SK-N-SH (cell line): Measurements from ENCODE around the gene UNC45A. TPM values are rescaled to one million over a fixed set of nuclear protein-coding genes. Genes with fewer than 3 reads are reported as not detected.

Source experiments
- CTCF ChIA-PET: fragments of 300-600, 350-600 bp; formaldehyde crosslinking; extraction: SDS; loops from one replicate; lab custom pipeline; 2021; lab: Yijun Ruan, JAX
- POLR2A ChIA-PET: fragments of 350-600 bp; sonication (Branson Sonifier 250); formaldehyde crosslinking; extraction: SDS; loops from one replicate; lab custom pipeline; 2020; ENCODE audit warnings: antibody characterized with exemption, inconsistent platforms; lab: Yijun Ruan, JAX
- DNase-seq: peaks from one replicate; pipeline ENCODE4 v3.0.0; 2012
- H2AFZ ChIP-seq: fragments of 200-600 bp; sonication (generic); 2 replicates; pipeline ENCODE4 v1.8.1; 2016; ENCODE audit warnings: antibody characterized with exemption, mild to moderate bottlenecking, low read depth
- H3F3A ChIP-seq: fragments of 200-600 bp; sonication (generic); replicated peaks from 2 replicates; pipeline ENCODE3; 2016; ENCODE audit warnings: antibody characterized with exemption, mild to moderate bottlenecking; ENCODE audit not compliant: insufficient read depth
- H3K27ac ChIP-seq, 2 experiments: fragments of 200-500 bp in 1 of 2; fragments of 200-600 bp in 1 of 2; sonication (Bioruptor generic) in 1 of 2; sonication (generic), shearing (Covaris generic) in 1 of 2; 2 replicates each; pipeline versions ENCODE4 v1.5.1 to v1.6.1; 2014 to 2016; ENCODE audit warnings: low read depth in 2 of 2, inconsistent platforms in 1 of 2, low read length in 1 of 2, mild to moderate bottlenecking in 1 of 2, mixed read lengths in 1 of 2
- H3K27me3 ChIP-seq: fragments of 200-600 bp; sonication (generic), shearing (Covaris generic); 2 replicates; pipeline ENCODE4 v1.6.1; 2016; ENCODE audit warnings: mixed run types; ENCODE audit not compliant: insufficient read depth
- H3K36me3 ChIP-seq, 2 experiments: fragments of 200-500 bp in 1 of 2; fragments of 200-600 bp in 1 of 2; sonication (Bioruptor generic) in 1 of 2; sonication (generic) in 1 of 2; replicated peaks in 1 of 2; 2 replicates each; pipeline versions ENCODE3 to v1.5.1; 2014 to 2016; ENCODE audit warnings: low read length in 1 of 2, mild to moderate bottlenecking in 1 of 2; ENCODE audit not compliant: insufficient read depth in 2 of 2, control insufficient read depth in 1 of 2
- H3K4me1 ChIP-seq, 2 experiments: fragments of 200-500 bp in 1 of 2; fragments of 200-600 bp in 1 of 2; sonication (Bioruptor generic) in 1 of 2; sonication (generic), shearing (Covaris generic) in 1 of 2; 2 replicates each; pipeline versions ENCODE4 v1.5.1 to v1.6.1; 2014 to 2016; ENCODE audit warnings: low read depth in 1 of 2, low read length in 1 of 2, mixed run types in 1 of 2; ENCODE audit not compliant: insufficient read depth in 2 of 2, control insufficient read depth in 1 of 2
- H3K4me2 ChIP-seq: fragments of 200-600 bp; sonication (generic), shearing (Covaris generic); 2 replicates; pipeline ENCODE4 v1.6.1; 2017; ENCODE audit warnings: mixed run types
- H3K4me3 ChIP-seq, 2 experiments: fragments of 200-500 bp in 1 of 2; fragments of 200-600 bp in 1 of 2; sonication (Bioruptor generic) in 1 of 2; sonication (generic), shearing (Covaris generic) in 1 of 2; 2 replicates each; pipeline versions ENCODE4 v1.5.1 to v1.8.1; 2014 to 2016; ENCODE audit warnings: low read depth in 2 of 2, inconsistent platforms in 1 of 2, low read length in 1 of 2, mild to moderate bottlenecking in 1 of 2, mixed read lengths in 1 of 2, moderate library complexity in 1 of 2
- H3K79me2 ChIP-seq: fragments of 200-600 bp; sonication (generic); 2 replicates; pipeline ENCODE4 v1.8.1; 2017; ENCODE audit warnings: mild to moderate bottlenecking; ENCODE audit not compliant: insufficient read depth
- H3K9ac ChIP-seq: fragments of 200-600 bp; sonication (generic); 2 replicates; pipeline ENCODE4 v1.6.1; 2017; ENCODE audit warnings: mixed run types
- H3K9me2 ChIP-seq: fragments of 200-600 bp; sonication (generic); 2 replicates; pipeline ENCODE4 v1.6.1; 2017; ENCODE audit warnings: mixed run types
- H3K9me3 ChIP-seq: fragments of 200-600 bp; sonication (generic); 2 replicates; pipeline ENCODE4 v1.6.1; 2017; ENCODE audit warnings: mixed run types, mild to moderate bottlenecking, moderate library complexity
- H4K20me1 ChIP-seq: fragments of 200-600 bp; sonication (generic); 2 replicates; pipeline ENCODE4 v1.6.1; 2017; ENCODE audit warnings: mild to moderate bottlenecking, mixed run types; ENCODE audit not compliant: insufficient read depth
- EZH2phosphoT487 ChIP-seq: fragments of 200-600 bp; sonication (generic); IDR thresholded peaks from 2 replicates; pipeline ENCODE4 v1.6.1; 2017; ENCODE audit warnings: low read depth, mixed run types, mild to moderate bottlenecking, antibody characterized with exemption, moderate library complexity, borderline replicate concordance
- FOXJ3 ChIP-seq: sonication (generic); formaldehyde crosslinking; IDR thresholded peaks from 2 replicates; pipeline ENCODE4 v1.5.1; 2020; ENCODE audit warnings: mild to moderate bottlenecking, missing genetic modification reagents
- FOXM1 ChIP-seq: IDR thresholded peaks from 2 replicates; pipeline ENCODE4 v1.4.0; 2012; ENCODE audit warnings: low read depth, mild to moderate bottlenecking
- GABPA ChIP-seq: IDR thresholded peaks from 2 replicates; pipeline ENCODE4 v1.4.0; 2012; ENCODE audit warnings: low read depth, mild to moderate bottlenecking
- JUND ChIP-seq: IDR thresholded peaks from 2 replicates; pipeline ENCODE4 v1.4.0; 2012
- MAX ChIP-seq: IDR thresholded peaks from 2 replicates; pipeline ENCODE4 v1.4.0; 2012; ENCODE audit warnings: low read depth
- MEF2A ChIP-seq: IDR thresholded peaks from 2 replicates; pipeline ENCODE4 v1.4.0; 2012; ENCODE audit warnings: low read depth, borderline replicate concordance
- NFIC ChIP-seq: IDR thresholded peaks from 2 replicates; pipeline ENCODE4 v1.4.0; 2012; ENCODE audit warnings: borderline replicate concordance
- NRF1 ChIP-seq: IDR thresholded peaks from 2 replicates; pipeline ENCODE4 v1.6.1; 2012; ENCODE audit warnings: low read depth, mild to moderate bottlenecking, low read length
- POLR2AphosphoS5 ChIP-seq: IDR thresholded peaks from 2 replicates; pipeline ENCODE4 v1.6.1; 2012; ENCODE audit warnings: low read depth, low read length
- RAD21 ChIP-seq: IDR thresholded peaks from 2 replicates; pipeline ENCODE4 v1.6.1; 2012; ENCODE audit warnings: mild to moderate bottlenecking, low read length
- RCOR1 ChIP-seq: fragments of 150-350 bp; IDR thresholded peaks from 2 replicates; pipeline ENCODE4 v1.6.1; 2017; ENCODE audit warnings: antibody characterized with exemption, low read length
- RFX5 ChIP-seq: IDR thresholded peaks from 2 replicates; pipeline ENCODE4 v1.6.1; 2012; ENCODE audit warnings: mild to moderate bottlenecking, improper control_type of control experiment, low read length
- RXRA ChIP-seq: IDR thresholded peaks from 2 replicates; pipeline ENCODE4 v1.4.0; 2012; ENCODE audit warnings: low read depth, mild to moderate bottlenecking, borderline replicate concordance
- SIN3A ChIP-seq: IDR thresholded peaks from 2 replicates; pipeline ENCODE4 v1.6.1; 2012; ENCODE audit warnings: low read depth, mild to moderate bottlenecking, low read length, moderate library complexity, borderline replicate concordance
- TAF1 ChIP-seq: IDR thresholded peaks from 2 replicates; pipeline ENCODE4 v1.6.1; 2012; ENCODE audit warnings: low read depth, mild to moderate bottlenecking, low read length, moderate library complexity, borderline replicate concordance
- TEAD4 ChIP-seq: IDR thresholded peaks from 2 replicates; pipeline ENCODE4 v1.4.0; 2012; ENCODE audit warnings: mild to moderate bottlenecking, borderline replicate concordance; ENCODE audit not compliant: insufficient read depth
- YY1 ChIP-seq: IDR thresholded peaks from 2 replicates; pipeline ENCODE4 v1.4.0; 2012; ENCODE audit warnings: low read depth, mild to moderate bottlenecking
- ZBTB33 ChIP-seq: IDR thresholded peaks from 2 replicates; pipeline ENCODE4 v1.4.0; 2012; ENCODE audit warnings: low read depth, borderline replicate concordance
- WGBS: methylation state at CpG from one replicate; pipeline ENCODE4 v1.1.6; 2017; ENCODE audit warnings: low lambda C conversion rate; 5-methylcytosine and 5-hydroxymethylcytosine counted together
- polyA plus RNA-seq, 3 experiments: library from polyadenylated mRNA; depleted of rRNA; stranded (reverse); fragments of >200 nt; gene quantifications; 2 replicates each; pipeline ENCODE4 v1.2.3, GENCODE V29; 2012
- TF ChIP-seq, protein P1 (sequence below): IDR thresholded peaks from 2 replicates; pipeline ENCODE4 v1.4.0; 2012; ENCODE audit warnings: low read depth, borderline replicate concordance
- TF ChIP-seq, protein P2 (sequence below): fragments of 200-600 bp; sonication (generic); IDR thresholded peaks from 2 replicates; pipeline ENCODE4 v1.6.1; 2017; ENCODE audit warnings: antibody characterized with exemption, mild to moderate bottlenecking, moderate library complexity

Gene UNC45A
- polyA plus RNA-seq, 1 of the 3 experiments (the other 2 are of a cell fraction), result 85.1 TPM

DNA sequence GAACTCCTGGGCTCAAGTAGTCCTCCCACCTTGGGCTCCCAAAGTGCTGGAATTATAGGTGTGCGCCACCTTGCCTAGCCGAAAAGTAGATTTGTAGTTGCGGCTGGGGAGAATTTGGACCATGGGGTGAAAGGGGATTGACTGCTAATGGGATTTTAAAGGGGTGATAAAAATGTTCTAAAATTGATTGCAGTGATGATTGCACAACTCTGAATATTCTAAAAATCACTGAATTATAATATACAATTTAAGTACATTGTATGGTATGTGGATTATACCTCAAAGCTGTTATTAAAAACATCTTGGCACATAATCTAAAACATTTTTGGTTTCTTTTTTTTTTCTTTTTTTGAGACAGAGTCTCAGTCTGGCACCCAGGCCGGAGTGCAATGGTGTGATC, 55.4 kb downstream of the UNC45A start:
- Histone ChIP-seq H3K4me3 (no peak overlapping the region), H3K9me2 (no peaks in the 10 kb centered on the region), H3K9ac (no peak overlapping the region), H3F3A (peaks cover 12% of the 10 kb centered on the region), H3K36me3 (no peaks in the 10 kb centered on the region), H2AFZ (no peak overlapping the region), H3K79me2 (peaks cover 96% of the 10 kb centered on the region), H4K20me1 (peaks cover 6% of the 10 kb centered on the region; the same call in 1 of the 2 replicates), H3K9me3 (no peaks in the 10 kb centered on the region), H3K27me3 (no peaks in the 10 kb centered on the region), H3K4me1 (peaks cover 7 to 11% of the 10 kb centered on the region in 2 experiments), H3K4me2 (no peak overlapping the region), H3K27ac (no peak overlapping the region)
- CTCF ChIA-PET, result interaction anchor here (1.5 to 2.4 kb wide), 5 partner anchors 20 to 59 kb away, joined by 4 to 11 read pairs (median 4); partner anchors contain the start of gene HDDC3
- TF ChIP-seq POLR2AphosphoS5, result no peak
- no peak for TF ChIP-seq MAX
- no peak for TF ChIP-seq TEAD4
- no peak for TF ChIP-seq NRF1
- TF ChIP-seq FOXJ3 (CRISPR knock-in tag), result no peak
- TF ChIP-seq ZBTB33, result no peak
- no peak for TF ChIP-seq EZH2phosphoT487
- no peak for TF ChIP-seq JUND
- TF ChIP-seq, protein P1, sequence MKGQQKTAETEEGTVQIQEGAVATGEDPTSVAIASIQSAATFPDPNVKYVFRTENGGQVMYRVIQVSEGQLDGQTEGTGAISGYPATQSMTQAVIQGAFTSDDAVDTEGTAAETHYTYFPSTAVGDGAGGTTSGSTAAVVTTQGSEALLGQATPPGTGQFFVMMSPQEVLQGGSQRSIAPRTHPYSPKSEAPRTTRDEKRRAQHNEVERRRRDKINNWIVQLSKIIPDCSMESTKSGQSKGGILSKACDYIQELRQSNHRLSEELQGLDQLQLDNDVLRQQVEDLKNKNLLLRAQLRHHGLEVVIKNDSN, result no peak
- TF ChIP-seq GABPA, result no peak
- POLR2A ChIA-PET, result no interaction called here
- DNase-seq, result no peak
- 97% methylated on average over 4 of the region's 4 CpGs for WGBS

- no peak for DNase-seq
- Histone ChIP-seq H3K9ac (no peak overlapping the region), H3K4me3 (no peak overlapping the region), H3K9me2 (no peaks in the 10 kb centered on the region), H3K4me1 (peaks cover 11 to 16% of the 10 kb centered on the region in 2 experiments), H3K27me3 (no peaks in the 10 kb centered on the region), H2AFZ (no peak overlapping the region), H3K36me3 (no peaks in the 10 kb centered on the region), H3K79me2 (peaks cover 96% of the 10 kb centered on the region), H3K4me2 (no peak overlapping the region), H3K27ac (no peak overlapping the region), H3F3A (peaks cover 12% of the 10 kb centered on the region), H3K9me3 (no peaks in the 10 kb centered on the region), H4K20me1 (no peaks in the 10 kb centered on the region; the same call in 1 of the 2 replicates)
- 92% methylated on average over 6 of the region's 6 CpGs for WGBS
- ChIA-PET CTCF (interaction anchor here (1.8 to 2.4 kb wide), 2 partner anchors 21 to 59 kb away, joined by 4 to 11 read pairs; partner anchors contain the start of gene HDDC3), POLR2A (no interaction called here)
- no peak for TF ChIP-seq SIN3A
- no peak for TF ChIP-seq TAF1
- no peak for TF ChIP-seq RXRA
- no peak for TF ChIP-seq MEF2A
- TF ChIP-seq NFIC, result no peak
- no peak for TF ChIP-seq FOXM1
- TF ChIP-seq YY1, result no peak
- no peak for TF ChIP-seq RAD21
- TF ChIP-seq MAX, result no peak
- TF ChIP-seq RFX5, result no peak
- TF ChIP-seq ZBTB33, result no peak
- TF ChIP-seq, protein P2, sequence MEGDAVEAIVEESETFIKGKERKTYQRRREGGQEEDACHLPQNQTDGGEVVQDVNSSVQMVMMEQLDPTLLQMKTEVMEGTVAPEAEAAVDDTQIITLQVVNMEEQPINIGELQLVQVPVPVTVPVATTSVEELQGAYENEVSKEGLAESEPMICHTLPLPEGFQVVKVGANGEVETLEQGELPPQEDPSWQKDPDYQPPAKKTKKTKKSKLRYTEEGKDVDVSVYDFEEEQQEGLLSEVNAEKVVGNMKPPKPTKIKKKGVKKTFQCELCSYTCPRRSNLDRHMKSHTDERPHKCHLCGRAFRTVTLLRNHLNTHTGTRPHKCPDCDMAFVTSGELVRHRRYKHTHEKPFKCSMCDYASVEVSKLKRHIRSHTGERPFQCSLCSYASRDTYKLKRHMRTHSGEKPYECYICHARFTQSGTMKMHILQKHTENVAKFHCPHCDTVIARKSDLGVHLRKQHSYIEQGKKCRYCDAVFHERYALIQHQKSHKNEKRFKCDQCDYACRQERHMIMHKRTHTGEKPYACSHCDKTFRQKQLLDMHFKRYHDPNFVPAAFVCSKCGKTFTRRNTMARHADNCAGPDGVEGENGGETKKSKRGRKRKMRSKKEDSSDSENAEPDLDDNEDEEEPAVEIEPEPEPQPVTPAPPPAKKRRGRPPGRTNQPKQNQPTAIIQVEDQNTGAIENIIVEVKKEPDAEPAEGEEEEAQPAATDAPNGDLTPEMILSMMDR, result no peak
- TF ChIP-seq RCOR1, result no peak
Observed at GRCh38 chr15:90991587-90992285, 56.7 kb downstream of the UNC45A start.
